Endothelial cell of umbilical vein (primary cell): ENCODE measurements around the gene OPA3.

ENCODE experiments used
- TF ChIP-seq, protein P1 (sequence below): IDR thresholded peaks from 2 replicates; pipeline ENCODE4 v1.6.1; 2011; ENCODE audit not compliant: insufficient read depth, insufficient read length
- TF ChIP-seq, protein P2 (sequence below), 2 donors: IDR thresholded peaks; 1 replicate in 1 of 2; 2 replicates in 1 of 2; pipeline ENCODE4 v1.5.1; 2011; ENCODE audit warnings: low read length in 2 of 2, mild to moderate bottlenecking in 2 of 2, moderate library complexity in 2 of 2, control low read depth in 1 of 2, inconsistent platforms in 1 of 2, low read depth in 1 of 2; ENCODE audit not compliant: insufficient read depth in 1 of 2; ENCODE audit errors: extremely low read depth in 1 of 2

DNA sequence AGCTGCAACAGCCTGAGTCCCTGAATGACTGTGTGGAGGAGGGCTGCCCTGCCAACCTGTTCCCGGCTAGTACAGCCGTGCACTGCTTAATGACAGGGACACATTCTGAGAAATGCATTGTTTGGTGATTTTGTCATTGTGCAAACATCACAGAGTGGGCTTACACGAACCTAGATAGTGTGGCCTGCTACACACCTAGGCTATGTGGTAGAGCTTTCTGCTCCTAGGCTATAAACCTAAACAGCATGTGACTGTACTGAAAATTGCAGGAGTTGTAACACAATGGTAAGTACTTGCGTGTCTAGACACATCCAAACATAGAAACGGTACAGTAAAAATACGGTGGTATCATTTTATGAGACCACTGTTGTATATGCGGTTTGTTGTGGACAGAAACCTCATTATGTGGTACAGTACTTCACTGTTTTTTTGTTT is 42.4 kb downstream of the OPA3 start:
- TF ChIP-seq, protein P1, sequence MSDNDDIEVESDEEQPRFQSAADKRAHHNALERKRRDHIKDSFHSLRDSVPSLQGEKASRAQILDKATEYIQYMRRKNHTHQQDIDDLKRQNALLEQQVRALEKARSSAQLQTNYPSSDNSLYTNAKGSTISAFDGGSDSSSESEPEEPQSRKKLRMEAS: no peak
- TF ChIP-seq, protein P2, sequence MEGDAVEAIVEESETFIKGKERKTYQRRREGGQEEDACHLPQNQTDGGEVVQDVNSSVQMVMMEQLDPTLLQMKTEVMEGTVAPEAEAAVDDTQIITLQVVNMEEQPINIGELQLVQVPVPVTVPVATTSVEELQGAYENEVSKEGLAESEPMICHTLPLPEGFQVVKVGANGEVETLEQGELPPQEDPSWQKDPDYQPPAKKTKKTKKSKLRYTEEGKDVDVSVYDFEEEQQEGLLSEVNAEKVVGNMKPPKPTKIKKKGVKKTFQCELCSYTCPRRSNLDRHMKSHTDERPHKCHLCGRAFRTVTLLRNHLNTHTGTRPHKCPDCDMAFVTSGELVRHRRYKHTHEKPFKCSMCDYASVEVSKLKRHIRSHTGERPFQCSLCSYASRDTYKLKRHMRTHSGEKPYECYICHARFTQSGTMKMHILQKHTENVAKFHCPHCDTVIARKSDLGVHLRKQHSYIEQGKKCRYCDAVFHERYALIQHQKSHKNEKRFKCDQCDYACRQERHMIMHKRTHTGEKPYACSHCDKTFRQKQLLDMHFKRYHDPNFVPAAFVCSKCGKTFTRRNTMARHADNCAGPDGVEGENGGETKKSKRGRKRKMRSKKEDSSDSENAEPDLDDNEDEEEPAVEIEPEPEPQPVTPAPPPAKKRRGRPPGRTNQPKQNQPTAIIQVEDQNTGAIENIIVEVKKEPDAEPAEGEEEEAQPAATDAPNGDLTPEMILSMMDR (IDR thresholded peaks at IDR 0.05; ENCODE audit: extremely low read depth in 1 of 2, insufficient read depth in 1 of 2, low read depth in 1 of 2, low read length in 2 of 2): no peak
